ENCODE measurements around the gene SSTR3. TPM values are rescaled to one million over a fixed set of nuclear protein-coding genes. Genes with fewer than 3 reads are reported as not detected.

Gene SSTR3
- total and polyA plus RNA-seq, 2 of the 4 experiments (the other 2 are of a cell fraction) = under 0.01 to 0.07 TPM

DNA sequence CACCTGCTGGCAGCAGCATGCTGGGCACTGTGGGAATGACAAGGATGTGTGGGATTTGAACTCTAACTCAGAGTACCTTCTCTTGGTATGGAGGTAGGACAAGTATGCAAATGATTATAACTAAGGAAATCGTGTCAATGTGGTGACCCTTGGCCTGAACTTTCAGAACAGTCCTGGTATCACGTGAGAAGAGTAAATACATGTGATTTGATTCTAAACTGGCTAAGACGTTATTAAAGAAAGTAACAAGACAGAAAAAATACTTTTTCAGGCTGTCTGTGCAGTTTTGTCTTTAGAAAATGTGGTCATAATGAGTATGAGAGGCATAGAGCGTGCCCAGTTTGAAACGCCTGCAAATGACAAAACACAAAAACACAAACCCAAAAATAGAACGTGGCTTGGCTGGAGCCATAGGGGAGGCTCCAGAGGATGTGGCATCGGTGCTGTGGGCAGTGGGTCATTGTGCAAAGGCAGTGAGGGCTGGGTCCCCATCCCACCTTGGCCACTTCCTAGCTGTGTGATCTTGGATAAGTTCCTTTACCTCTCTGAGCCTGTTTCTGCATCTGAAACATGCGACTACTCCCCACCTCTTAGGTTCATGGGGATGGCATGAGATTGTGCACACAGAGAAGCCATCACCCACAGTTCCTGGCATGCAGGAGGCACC is 44.2 kb downstream of the SSTR3 start:
- ChIA-PET POLR2A (ENCODE audit: unreplicated experiment) (no interaction called here), CTCF (interaction anchor here (0.5 kb wide), 1 partner anchor 284 kb away, joined by 3 read pairs; no protein-coding TSS in a partner anchor)
- Histone ChIP-seq H3K4me3 (ENCODE audit: insufficient read depth, low read depth, low read length) (no peak overlapping the region), H4K91ac (ENCODE audit: insufficient read depth, low read depth, low read length) (no peak overlapping the region), H3K9ac (ENCODE audit: low read depth, low read length) (no peak overlapping the region), H2BK15ac (ENCODE audit: low read depth, low read length) (no peak overlapping the region), H3K14ac (replicated peaks; ENCODE audit: low read depth, low read length) (no peak overlapping the region), H4K20me1 (ENCODE audit: insufficient read depth, low read length) (no peaks in the 10 kb centered on the region), H3K56ac (ENCODE audit: extremely low read depth, insufficient read depth, low read length) (no peak overlapping the region), H3K9me3 (ENCODE audit: control insufficient read depth, insufficient read depth, low read length) (no peaks in the 10 kb centered on the region), H4K5ac (ENCODE audit: low read depth, low read length) (no peak overlapping the region), H2BK5ac (ENCODE audit: low read depth, low read length, poor library complexity, severe bottlenecking) (no peak overlapping the region), H3K4me2 (ENCODE audit: low read depth, low read length) (no peak overlapping the region), H2AK5ac (ENCODE audit: low read depth, low read length) (no peak overlapping the region), H4K8ac (ENCODE audit: low read depth in 2 of 2, low read length in 2 of 2) (no peak overlapping the region), H3K4me1 (ENCODE audit: control insufficient read depth, insufficient read depth, low read length) (no peaks in the 10 kb centered on the region; the same call in 1 of the 2 replicates), H3K79me1 (ENCODE audit: low read depth in 1 of 2, low read length in 2 of 2) (no peaks in the 10 kb centered on the region), H2AK9ac (replicated peaks; ENCODE audit: low read depth, low read length, poor library complexity) (peak overlapping the region; percentile 68), H3K4ac (ENCODE audit: low read depth, low read length) (no peak overlapping the region), H2BK20ac (ENCODE audit: low read depth, low read length) (no peak overlapping the region), H3K23ac (ENCODE audit: low read depth, low read length) (no peak overlapping the region; the same call in 1 of the 2 replicates), H2BK120ac (ENCODE audit: low read depth, low read length) (no peak overlapping the region), H3K27ac (ENCODE audit: insufficient read depth, low read length) (no peak overlapping the region), H3K18ac (ENCODE audit: low read depth, low read length) (no peak overlapping the region), H3K27me3 (ENCODE audit: control insufficient read depth, insufficient read depth, low read length) (peaks cover 24% of the 10 kb centered on the region), H2AFZ (replicated peaks; ENCODE audit: low read length, poor library complexity) (no peak overlapping the region), H3K9me1 (ENCODE audit: insufficient read depth, low read length) (no peaks in the 10 kb centered on the region), H3K36me3 (ENCODE audit: control insufficient read depth, insufficient read depth, low read length) (no peaks in the 10 kb centered on the region)
- intact Hi-C loops (cut with micrococcal nuclease) (no loop called here), in situ Hi-C loops (cut with MboI; ENCODE audit: low sequenced_read_pairs) (no loop called here), dilution Hi-C loops (cut with HindIII; ENCODE audit: low sequenced_read_pairs, unreplicated experiment) (no loop called here)
- DNase-seq = no peak
- BruUV-seq (replicated peaks) = no TSS peak
- TF ChIP-seq CEBPB (IDR thresholded peaks at IDR 0.05; ENCODE audit: low read depth, low read length) (no peak), CTCF (conservative IDR thresholded peaks at IDR 0.05; ENCODE audit: low read depth, low read length) (no peak), MAFK (IDR thresholded peaks at IDR 0.05; ENCODE audit: low read depth, low read length) (no peak), RAD21 (IDR thresholded peaks at IDR 0.05; ENCODE audit: low read length) (no peak), RFX5 (IDR thresholded peaks at IDR 0.05; ENCODE audit: low read depth, low read length) (no peak), FOS (IDR thresholded peaks at IDR 0.05; ENCODE audit: low read depth, low read length) (no peak), SMC3 (IDR thresholded peaks at IDR 0.05; ENCODE audit: low read depth, low read length) (no peak), POLR2A (IDR thresholded peaks at IDR 0.05; ENCODE audit: low read depth, low read length) (no peak), MAZ (IDR thresholded peaks at IDR 0.05; ENCODE audit: borderline replicate concordance, low read depth, low read length) (no peak), CHD1 (IDR thresholded peaks at IDR 0.05; ENCODE audit: low read depth, low read length) (no peak), USF2 (IDR thresholded peaks at IDR 0.05; ENCODE audit: low read depth, low read length) (no peak), BHLHE40 (IDR thresholded peaks at IDR 0.05; ENCODE audit: low read depth, low read length) (no peak), NFE2L2 (IDR thresholded peaks at IDR 0.05; ENCODE audit: low read depth, low read length) (no peak), RCOR1 (IDR thresholded peaks at IDR 0.05; ENCODE audit: insufficient replicate concordance, low read length) (no peak), MXI1 (IDR thresholded peaks at IDR 0.05; ENCODE audit: borderline replicate concordance, low read depth, low read length) (no peak)
- TF ChIP-seq, protein P1, sequence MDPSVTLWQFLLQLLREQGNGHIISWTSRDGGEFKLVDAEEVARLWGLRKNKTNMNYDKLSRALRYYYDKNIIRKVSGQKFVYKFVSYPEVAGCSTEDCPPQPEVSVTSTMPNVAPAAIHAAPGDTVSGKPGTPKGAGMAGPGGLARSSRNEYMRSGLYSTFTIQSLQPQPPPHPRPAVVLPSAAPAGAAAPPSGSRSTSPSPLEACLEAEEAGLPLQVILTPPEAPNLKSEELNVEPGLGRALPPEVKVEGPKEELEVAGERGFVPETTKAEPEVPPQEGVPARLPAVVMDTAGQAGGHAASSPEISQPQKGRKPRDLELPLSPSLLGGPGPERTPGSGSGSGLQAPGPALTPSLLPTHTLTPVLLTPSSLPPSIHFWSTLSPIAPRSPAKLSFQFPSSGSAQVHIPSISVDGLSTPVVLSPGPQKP (IDR thresholded peaks at IDR 0.05; ENCODE audit: borderline replicate concordance, low read depth, low read length) = no peak
- no peak for ATAC-seq (ENCODE audit: low read depth)
- WGBS, 2 experiments (ENCODE audit: extremely low coverage in 2 of 2, insufficient read length in 1 of 2) = 38% methylated on average over 2 of the region's 8 CpGs; no CpG with 5 or more reads in 1 of the 2 experiments
